ENCODE data around the gene RAB22A.
"Not testable (repeated sequence)": the region's sequence is repeated elsewhere in the genome, so short reads cannot be mapped to it uniquely, and the experiment has no call there.

Gene RAB22A

GRCh38 chr20:58344741-58345140 is 35.2 kb downstream of the RAB22A start:
- Mint-ChIP-seq H3K9me3 (no peaks in the 10 kb centered on the region), H3K27me3 (no peaks in the 10 kb centered on the region), H3K4me3 (no peak overlapping the region), H3K36me3 (ENCODE audit: low read depth) (peaks cover 82% of the 10 kb centered on the region), H3K27ac (no peak overlapping the region), H3K4me1 (ENCODE audit: low read depth) (peaks cover 33% of the 10 kb centered on the region)
- DNase-seq = no peak

DNA sequence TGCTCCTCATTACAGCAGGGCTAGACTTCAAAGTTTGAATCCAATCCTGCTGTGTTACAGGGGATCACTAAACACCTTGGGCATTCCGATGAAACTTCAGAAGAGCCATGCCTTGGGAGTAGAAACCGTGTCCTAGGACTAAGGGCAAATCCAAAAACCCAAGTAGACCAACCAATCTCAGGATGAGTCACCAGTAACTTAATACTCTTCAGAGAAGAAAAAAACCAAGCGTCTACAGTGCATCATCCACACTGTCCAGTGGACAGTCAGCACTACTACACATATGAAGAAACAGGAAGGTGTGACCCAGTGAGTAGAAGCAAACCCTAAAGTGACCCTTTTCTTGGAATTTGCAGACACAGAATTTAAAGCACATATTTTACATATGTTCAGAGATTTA is 40.1 kb downstream of the RAB22A start:
- Mint-ChIP-seq H3K9me3 (no peaks in the 10 kb centered on the region), H3K27ac (no peak overlapping the region), H3K4me1 (ENCODE audit: low read depth) (peaks cover 16% of the 10 kb centered on the region), H3K36me3 (ENCODE audit: low read depth) (peaks cover 78% of the 10 kb centered on the region), H3K27me3 (no peaks in the 10 kb centered on the region), H3K4me3 (no peak overlapping the region)
- no peak for DNase-seq

GRCh38 chr20:58352468-58352867 is 43.0 kb downstream of the RAB22A start:
- Mint-ChIP-seq H3K36me3 (ENCODE audit: low read depth) (peaks cover 71% of the 10 kb centered on the region), H3K27ac (peak overlapping the region; percentile 83), H3K27me3 (no peaks in the 10 kb centered on the region), H3K4me1 (ENCODE audit: low read depth) (peaks cover 16% of the 10 kb centered on the region), H3K9me3 (no peaks in the 10 kb centered on the region), H3K4me3 (no peak overlapping the region)
- no peak for DNase-seq

DNA sequence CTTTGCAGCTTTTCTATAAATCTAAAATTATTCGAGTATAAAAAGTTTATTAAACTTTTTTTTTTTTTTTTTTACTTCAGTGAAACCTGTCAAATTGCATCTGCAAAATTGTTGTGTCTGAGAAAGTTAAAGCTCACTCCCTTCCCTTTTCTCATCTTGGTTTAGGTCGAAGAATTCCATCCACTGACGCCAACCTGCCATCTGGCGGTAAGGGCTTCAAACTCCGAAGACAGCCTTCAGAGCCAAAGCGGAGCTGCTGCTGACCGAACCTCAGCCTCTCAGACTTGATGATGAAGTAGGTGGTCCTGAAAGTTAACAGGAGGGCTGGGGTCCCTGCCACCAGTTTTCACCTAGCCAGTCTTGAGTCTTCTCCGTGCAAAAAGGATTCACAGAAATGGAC is 49.9 kb downstream of the RAB22A start:
- Mint-ChIP-seq H3K27ac (no peak overlapping the region), H3K36me3 (ENCODE audit: low read depth) (peaks cover 86% of the 10 kb centered on the region)

GRCh38 chr20:58360936-58361335 is 51.4 kb downstream of the RAB22A start:
- Mint-ChIP-seq H3K27me3 (no peaks in the 10 kb centered on the region), H3K9me3 (no peaks in the 10 kb centered on the region), H3K4me3 (no peak overlapping the region), H3K4me1 (ENCODE audit: low read depth) (peaks cover 2% of the 10 kb centered on the region), H3K36me3 (ENCODE audit: low read depth) (peaks cover 81% of the 10 kb centered on the region), H3K27ac (no peak overlapping the region)
- no peak for DNase-seq

More for the DNA sequence above, 49.9 kb downstream of the RAB22A start:
- no peak for DNase-seq
- Mint-ChIP-seq H3K27me3 (no peaks in the 10 kb centered on the region), H3K4me1 (ENCODE audit: low read depth) (no peaks in the 10 kb centered on the region), H3K4me3 (no peak overlapping the region), H3K9me3 (no peaks in the 10 kb centered on the region)

DNA sequence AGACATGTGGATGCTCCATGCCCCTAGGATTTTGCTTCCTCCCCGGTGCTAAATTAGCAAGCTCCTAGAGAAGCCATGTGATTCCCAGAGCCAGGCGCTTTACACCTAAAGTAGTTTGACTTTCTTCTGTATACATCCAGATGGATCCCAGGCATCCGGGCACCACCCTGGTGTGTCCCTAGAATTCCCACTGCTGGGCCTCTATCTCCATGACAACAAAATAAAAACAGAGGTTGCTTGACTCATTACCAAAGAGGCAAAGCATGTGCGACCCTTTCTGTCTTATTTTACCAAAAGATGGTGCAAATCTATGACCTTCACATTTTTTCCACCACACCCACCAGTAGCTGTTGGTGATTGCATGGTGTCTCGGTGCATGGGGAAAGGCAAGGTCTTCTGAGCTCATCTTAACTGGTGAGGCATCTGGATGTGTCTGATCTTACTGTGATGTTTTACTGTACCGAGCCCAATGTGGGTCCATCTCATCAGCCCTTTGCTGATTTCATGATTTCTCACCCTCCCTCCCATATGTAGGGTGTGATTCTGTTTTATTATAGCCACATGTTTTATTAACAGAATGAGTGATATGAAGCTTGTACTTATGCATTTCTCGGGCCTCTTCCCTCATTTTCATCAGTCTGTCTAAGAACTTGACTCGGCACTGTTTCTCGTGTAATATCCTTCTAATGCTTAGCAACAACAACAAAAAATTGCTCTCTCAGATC is 52.1 kb downstream of the RAB22A start:
- Mint-ChIP-seq H3K27ac (no peak overlapping the region), H3K27me3 (no peaks in the 10 kb centered on the region), H3K9me3 (no peaks in the 10 kb centered on the region), H3K4me1 (ENCODE audit: low read depth) (peaks cover 7% of the 10 kb centered on the region), H3K36me3 (ENCODE audit: low read depth) (peaks cover 85% of the 10 kb centered on the region), H3K4me3 (no peak overlapping the region)
- no peak for DNase-seq

DNA sequence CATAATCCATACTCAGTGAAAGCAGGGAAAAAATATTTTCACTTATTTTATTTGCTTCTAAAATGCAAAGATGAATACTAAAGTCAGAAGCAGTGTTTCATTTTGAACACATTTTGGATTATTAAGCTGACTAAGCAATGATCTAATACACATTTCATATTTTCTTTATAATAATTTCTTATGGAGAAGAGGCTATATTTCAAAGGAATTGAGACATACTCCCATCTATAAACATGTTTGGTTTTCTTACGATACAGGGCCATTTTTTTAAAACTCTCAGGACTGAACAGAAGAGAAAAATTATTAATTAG is 52.6 kb downstream of the RAB22A start:
- H3K27me3 Mint-ChIP-seq = no peaks in the 10 kb centered on the region
- no peak overlapping the region for H3K27ac Mint-ChIP-seq
- no peaks in the 10 kb centered on the region for H3K9me3 Mint-ChIP-seq
- peaks cover 81% of the 10 kb centered on the region for H3K36me3 Mint-ChIP-seq (ENCODE audit: low read depth)
- H3K4me1 Mint-ChIP-seq (ENCODE audit: low read depth) = peaks cover 7% of the 10 kb centered on the region
- no peak for DNase-seq
- H3K4me3 Mint-ChIP-seq = no peak overlapping the region

DNA sequence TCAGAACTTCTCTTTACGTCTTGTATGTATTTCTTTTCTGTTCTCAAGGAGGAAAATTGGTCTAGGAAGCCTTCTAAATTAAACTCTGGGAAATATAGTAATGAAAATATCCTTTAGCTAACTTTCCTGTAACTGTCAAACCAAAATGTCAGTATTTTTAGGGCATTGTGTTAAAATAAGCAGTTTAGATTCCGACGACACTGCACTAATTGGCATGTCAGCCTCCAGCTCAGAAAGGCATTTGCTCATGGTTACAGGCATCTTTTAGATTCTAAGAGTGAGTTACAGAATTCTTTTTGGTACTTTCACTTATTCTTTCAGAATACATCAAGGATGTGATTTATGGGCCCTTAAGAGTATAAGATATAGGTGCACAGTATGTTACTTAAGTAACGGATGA is 53.5 kb downstream of the RAB22A start:
- DNase-seq = no peak
- Mint-ChIP-seq H3K27ac (peak overlapping the region; percentile 10), H3K36me3 (ENCODE audit: low read depth) (peaks cover 77% of the 10 kb centered on the region), H3K9me3 (no peaks in the 10 kb centered on the region), H3K4me1 (ENCODE audit: low read depth) (peaks cover 7% of the 10 kb centered on the region), H3K4me3 (no peak overlapping the region), H3K27me3 (no peaks in the 10 kb centered on the region)

DNA sequence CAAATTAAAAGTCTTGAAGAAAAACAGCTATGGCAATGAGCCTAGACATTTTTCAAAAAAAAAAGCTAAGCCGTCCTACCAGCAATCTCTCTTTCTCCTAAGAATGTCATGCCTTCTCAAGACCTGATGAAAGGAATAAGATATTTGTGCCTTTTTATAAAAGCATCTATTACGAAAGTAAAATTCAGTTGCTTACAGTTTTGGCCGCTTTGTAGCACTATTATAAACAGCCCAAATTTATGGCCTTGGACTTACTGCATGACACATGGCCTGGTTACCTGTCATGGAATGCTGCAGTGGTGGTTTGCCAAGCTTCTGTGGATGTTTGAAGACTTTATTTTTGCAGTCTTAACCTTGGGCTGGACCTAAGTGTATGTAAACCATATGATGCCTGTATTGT is 57.4 kb downstream of the RAB22A start:
- no peak for DNase-seq
- H3K27me3 Mint-ChIP-seq = no peaks in the 10 kb centered on the region
- no peaks in the 10 kb centered on the region for H3K9me3 Mint-ChIP-seq
- H3K27ac Mint-ChIP-seq = no peak overlapping the region
- no peak overlapping the region for H3K4me3 Mint-ChIP-seq
- H3K36me3 Mint-ChIP-seq (ENCODE audit: low read depth) = peaks cover 49% of the 10 kb centered on the region
- peaks cover 7% of the 10 kb centered on the region for H3K4me1 Mint-ChIP-seq (ENCODE audit: low read depth)

- no peak overlapping the region for H3K27ac Mint-ChIP-seq
- no peaks in the 10 kb centered on the region for H3K9me3 Mint-ChIP-seq
These were observed 63.3 kb downstream of the RAB22A start for GRCh38 chr20:58372806-58373205.

GRCh38 chr20:58373296-58373695 is 63.8 kb downstream of the RAB22A start:
- H3K27ac Mint-ChIP-seq; H3K4me1 Mint-ChIP-seq (ENCODE audit: low read depth); H3K4me3 Mint-ChIP-seq; DNase-seq; H3K9me3 Mint-ChIP-seq; H3K36me3 Mint-ChIP-seq (ENCODE audit: low read depth): not testable (repeated sequence)
- H3K27me3 Mint-ChIP-seq = peaks cover 15% of the 10 kb centered on the region

More at GRCh38 chr20:58372806-58373205, 63.3 kb downstream of the RAB22A start:
- H3K27me3 Mint-ChIP-seq = peaks cover 10% of the 10 kb centered on the region
- H3K4me1 Mint-ChIP-seq (ENCODE audit: low read depth) = no peaks in the 10 kb centered on the region
- no peak overlapping the region for H3K4me3 Mint-ChIP-seq
- peaks cover 5% of the 10 kb centered on the region for H3K36me3 Mint-ChIP-seq (ENCODE audit: low read depth)
- no peak for DNase-seq

DNA sequence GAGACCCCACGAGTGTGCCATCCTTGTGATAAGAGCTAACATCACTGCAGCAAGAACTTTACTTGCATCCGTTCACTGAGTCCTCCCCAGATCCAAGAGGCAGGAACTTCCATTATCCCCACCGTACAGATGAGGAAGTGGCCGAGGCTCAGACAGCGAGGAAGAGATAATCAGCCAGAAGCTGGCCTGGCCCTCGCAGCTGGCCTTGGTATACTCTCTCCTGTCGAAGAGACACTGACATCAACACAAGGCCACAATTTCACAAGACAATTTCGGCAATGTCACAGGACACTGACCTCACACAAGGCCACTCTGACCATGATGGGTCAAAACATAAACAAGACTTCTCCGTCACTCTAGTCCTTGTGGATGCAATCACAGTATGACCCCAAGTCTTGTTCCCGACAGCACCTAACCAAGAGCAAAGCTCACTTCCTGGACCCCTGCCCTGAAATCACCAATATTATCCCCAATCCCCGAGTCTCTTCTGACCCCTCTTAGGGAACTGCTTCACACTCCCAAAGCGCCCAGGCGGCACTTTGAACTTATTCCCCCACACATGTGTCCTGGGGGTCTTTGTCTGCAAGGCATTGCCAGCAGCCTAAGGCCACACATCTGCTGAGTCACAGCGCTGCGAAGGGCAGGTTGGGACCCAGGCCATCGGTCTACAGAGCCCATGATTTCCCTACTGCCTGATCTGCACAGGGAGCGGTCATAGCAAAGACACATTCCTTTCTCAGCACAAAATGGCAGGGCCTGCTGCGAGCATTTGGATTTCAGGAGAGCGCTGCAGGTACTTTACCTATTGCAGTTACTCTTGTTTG is 64.7 kb downstream of the RAB22A start:
- no peaks in the 10 kb centered on the region for H3K9me3 Mint-ChIP-seq
- peaks cover 19% of the 10 kb centered on the region for H3K27me3 Mint-ChIP-seq
- no peaks in the 10 kb centered on the region for H3K36me3 Mint-ChIP-seq (ENCODE audit: low read depth)
- DNase-seq = no peak
- H3K27ac Mint-ChIP-seq = no peak overlapping the region
- H3K4me1 Mint-ChIP-seq (ENCODE audit: low read depth) = no peaks in the 10 kb centered on the region
- no peak overlapping the region for H3K4me3 Mint-ChIP-seq

GRCh38 chr20:58374906-58375758 is 65.6 kb downstream of the RAB22A start:
- no peak for DNase-seq
- no peak overlapping the region for H3K27ac Mint-ChIP-seq

DNA sequence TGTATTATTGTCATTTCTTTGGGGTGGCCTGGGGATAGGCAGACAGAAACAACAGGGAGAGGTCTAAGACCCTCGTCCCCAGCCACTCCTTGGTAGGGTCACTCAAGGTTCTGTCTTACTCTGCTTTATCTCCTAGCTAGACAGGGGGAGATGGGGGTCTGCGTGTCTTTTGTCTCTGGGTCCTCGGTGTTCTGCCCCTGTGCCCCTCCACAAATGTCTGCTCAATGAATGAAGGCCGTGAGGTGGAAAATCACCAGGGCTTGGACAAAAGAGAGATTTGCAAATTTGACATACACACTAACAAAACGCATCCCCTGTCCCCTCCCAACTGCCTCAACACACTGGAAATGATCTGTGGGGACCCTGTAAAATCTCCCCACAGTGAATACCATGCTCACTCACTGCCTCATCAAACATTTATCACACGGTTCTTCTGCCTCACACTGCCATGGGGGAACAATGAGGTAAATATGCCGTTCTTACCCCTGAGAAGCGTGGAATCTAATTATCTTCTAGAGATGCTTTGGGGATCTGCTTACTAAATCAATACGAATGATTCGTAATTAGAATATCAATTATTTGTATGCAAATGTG is 66.3 kb downstream of the RAB22A start:
- Mint-ChIP-seq H3K4me3 (no peak overlapping the region), H3K36me3 (ENCODE audit: low read depth) (no peaks in the 10 kb centered on the region), H3K27me3 (peaks cover 27% of the 10 kb centered on the region), H3K27ac (no peak overlapping the region), H3K9me3 (peaks cover 1% of the 10 kb centered on the region), H3K4me1 (ENCODE audit: low read depth) (no peaks in the 10 kb centered on the region)
- no peak for DNase-seq

More at GRCh38 chr20:58374906-58375758, 65.6 kb downstream of the RAB22A start:
- Mint-ChIP-seq H3K36me3 (ENCODE audit: low read depth) (no peaks in the 10 kb centered on the region), H3K9me3 (no peaks in the 10 kb centered on the region), H3K27me3 (peaks cover 25% of the 10 kb centered on the region), H3K4me3 (no peak overlapping the region), H3K4me1 (ENCODE audit: low read depth) (no peaks in the 10 kb centered on the region)
